ENCODE measurements around the gene GSG1L. TPM values are rescaled to one million over a fixed set of nuclear protein-coding genes. Genes with fewer than 3 reads are reported as not detected.
"Not testable (repeated sequence)": the region's sequence is repeated elsewhere in the genome, so short reads cannot be mapped to it uniquely, and the experiment has no call there.

Gene GSG1L
- total and polyA plus RNA-seq, 4 donors = not detected

DNA sequence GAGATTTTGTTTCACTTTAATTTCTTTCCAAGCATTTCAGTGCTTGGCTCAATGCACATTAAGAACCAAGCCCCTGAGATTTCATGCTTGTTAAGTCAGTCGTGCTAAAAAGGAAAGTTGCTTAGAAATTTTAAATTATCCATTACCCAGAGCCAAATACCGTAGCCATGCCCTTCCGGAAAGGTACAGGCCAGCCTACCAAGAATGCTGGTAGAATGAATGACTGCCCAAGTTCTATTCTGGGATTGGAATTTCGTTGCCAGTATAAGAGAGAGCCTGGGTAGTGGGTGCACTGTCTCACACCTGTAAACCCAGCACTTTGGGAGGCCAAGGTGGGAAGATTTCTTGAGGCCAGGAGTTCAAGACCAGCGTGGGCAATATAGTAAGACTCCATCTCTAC is 319.6 kb downstream of the GSG1L start:
- Histone ChIP-seq H3K4me1 (ENCODE audit: control insufficient read depth in 4 of 4, insufficient read depth in 4 of 4, low read length in 3 of 4) (no peaks in the 10 kb centered on the region), H3K36me3 (ENCODE audit: control insufficient read depth in 4 of 4, insufficient read depth in 3 of 4, low read depth in 1 of 4, low read length in 3 of 4) (peaks cover 0 to 3% (median 0%) of the 10 kb centered on the region in 4 donors), H3K9me3 (ENCODE audit: control insufficient read depth in 4 of 4, low read length in 3 of 4) (no peaks in the 10 kb centered on the region), H3K4me3 (ENCODE audit: low read depth in 1 of 3, low read length in 3 of 3) (no peak overlapping the region), H3K9ac (ENCODE audit: low read depth in 1 of 2, low read length in 2 of 2) (no peak overlapping the region), H3K27me3 (ENCODE audit: control insufficient read depth in 4 of 4, insufficient read depth in 4 of 4, low read length in 3 of 4) (no peaks in the 10 kb centered on the region), H3K27ac (ENCODE audit: low read depth in 1 of 2, low read length in 2 of 2) (no peak overlapping the region)
- DNase-seq (ENCODE audit: low spot score) = no peak
- TF ChIP-seq NR2F2 (IDR thresholded peaks at IDR 0.05) = no peak
- no peak for TF ChIP-seq FOXA2 (IDR thresholded peaks at IDR 0.05)
- no peak for TF ChIP-seq JUND (IDR thresholded peaks at IDR 0.05)
- TF ChIP-seq RAD21 (IDR thresholded peaks at IDR 0.05) = no peak
- no peak for TF ChIP-seq GABPA (IDR thresholded peaks at IDR 0.05 in 1 of 2, conservative IDR thresholded peaks at IDR 0.05 in 1 of 2)
- WGBS = 96% methylated on average over 5 of the region's 5 CpGs

- not testable (repeated sequence) for H3K36me3 ChIP-seq (ENCODE audit: control insufficient read depth in 4 of 4, insufficient read depth in 3 of 4, low read depth in 1 of 4, low read length in 3 of 4); H3K27me3 ChIP-seq (ENCODE audit: control insufficient read depth in 4 of 4, insufficient read depth in 4 of 4, low read length in 3 of 4)
- WGBS = 98% methylated on average over 3 of the region's 3 CpGs
Measured at GRCh38 chr16:27743001-27743400, 320.5 kb downstream of the GSG1L start.

DNA sequence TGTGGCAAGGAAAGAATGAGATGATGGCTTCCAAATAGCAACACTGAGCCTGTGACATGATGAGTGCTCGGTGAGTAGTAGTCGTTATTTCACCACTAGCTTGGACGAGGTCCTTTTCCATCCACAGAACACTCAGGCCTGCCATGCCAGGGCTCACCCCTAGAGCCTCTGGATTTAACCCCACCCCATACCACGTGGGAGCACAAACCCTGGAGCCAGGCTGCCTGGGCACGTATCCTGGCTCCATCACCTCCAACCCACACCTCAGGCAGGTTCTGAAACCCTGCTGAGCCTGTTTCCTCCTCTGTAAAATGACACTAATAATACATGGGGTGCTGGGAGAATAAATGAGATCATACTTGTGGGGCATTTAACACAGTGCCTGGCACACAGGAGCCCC is 321.2 kb downstream of the GSG1L start:
- H3K4me1 ChIP-seq (ENCODE audit: control insufficient read depth in 4 of 4, insufficient read depth in 4 of 4, low read length in 3 of 4) = no peaks in the 10 kb centered on the region
- H3K27me3 ChIP-seq (ENCODE audit: control insufficient read depth in 4 of 4, insufficient read depth in 4 of 4, low read length in 3 of 4) = no peaks in the 10 kb centered on the region
- H3K36me3 ChIP-seq (ENCODE audit: control insufficient read depth in 4 of 4, insufficient read depth in 3 of 4, low read depth in 1 of 4, low read length in 3 of 4) = peaks cover 0 to 3% (median 0%) of the 10 kb centered on the region in 4 donors
- no peak overlapping the region for H3K9ac ChIP-seq (ENCODE audit: low read depth in 1 of 2, low read length in 2 of 2)
- TF ChIP-seq, protein P1, sequence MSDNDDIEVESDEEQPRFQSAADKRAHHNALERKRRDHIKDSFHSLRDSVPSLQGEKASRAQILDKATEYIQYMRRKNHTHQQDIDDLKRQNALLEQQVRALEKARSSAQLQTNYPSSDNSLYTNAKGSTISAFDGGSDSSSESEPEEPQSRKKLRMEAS (IDR thresholded peaks at IDR 0.05) = no peak
- TF ChIP-seq SP1 (IDR thresholded peaks at IDR 0.05) = no peak
- TF ChIP-seq HNF4A (conservative IDR thresholded peaks at IDR 0.05) = no peak
- TF ChIP-seq, protein P2, sequence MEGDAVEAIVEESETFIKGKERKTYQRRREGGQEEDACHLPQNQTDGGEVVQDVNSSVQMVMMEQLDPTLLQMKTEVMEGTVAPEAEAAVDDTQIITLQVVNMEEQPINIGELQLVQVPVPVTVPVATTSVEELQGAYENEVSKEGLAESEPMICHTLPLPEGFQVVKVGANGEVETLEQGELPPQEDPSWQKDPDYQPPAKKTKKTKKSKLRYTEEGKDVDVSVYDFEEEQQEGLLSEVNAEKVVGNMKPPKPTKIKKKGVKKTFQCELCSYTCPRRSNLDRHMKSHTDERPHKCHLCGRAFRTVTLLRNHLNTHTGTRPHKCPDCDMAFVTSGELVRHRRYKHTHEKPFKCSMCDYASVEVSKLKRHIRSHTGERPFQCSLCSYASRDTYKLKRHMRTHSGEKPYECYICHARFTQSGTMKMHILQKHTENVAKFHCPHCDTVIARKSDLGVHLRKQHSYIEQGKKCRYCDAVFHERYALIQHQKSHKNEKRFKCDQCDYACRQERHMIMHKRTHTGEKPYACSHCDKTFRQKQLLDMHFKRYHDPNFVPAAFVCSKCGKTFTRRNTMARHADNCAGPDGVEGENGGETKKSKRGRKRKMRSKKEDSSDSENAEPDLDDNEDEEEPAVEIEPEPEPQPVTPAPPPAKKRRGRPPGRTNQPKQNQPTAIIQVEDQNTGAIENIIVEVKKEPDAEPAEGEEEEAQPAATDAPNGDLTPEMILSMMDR (IDR thresholded peaks at IDR 0.05; ENCODE audit: low read depth, low read length, missing input control) = no peak
- TF ChIP-seq YY1 (IDR thresholded peaks at IDR 0.05) = no peak
- no peak for TF ChIP-seq NR2F2 (IDR thresholded peaks at IDR 0.05)
- no peak for TF ChIP-seq FOXA2 (IDR thresholded peaks at IDR 0.05)
- TF ChIP-seq, protein P3, sequence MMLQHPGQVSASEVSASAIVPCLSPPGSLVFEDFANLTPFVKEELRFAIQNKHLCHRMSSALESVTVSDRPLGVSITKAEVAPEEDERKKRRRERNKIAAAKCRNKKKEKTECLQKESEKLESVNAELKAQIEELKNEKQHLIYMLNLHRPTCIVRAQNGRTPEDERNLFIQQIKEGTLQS (IDR thresholded peaks at IDR 0.05) = no peak
- no peak for TF ChIP-seq FOXA1 (IDR thresholded peaks at IDR 0.05)
- TF ChIP-seq RXRA (IDR thresholded peaks at IDR 0.05) = no peak
- no peak for TF ChIP-seq GABPA (IDR thresholded peaks at IDR 0.05 in 1 of 2, conservative IDR thresholded peaks at IDR 0.05 in 1 of 2)
- no peak for TF ChIP-seq TAF1 (conservative IDR thresholded peaks at IDR 0.05)
- no peak for TF ChIP-seq ZBTB33 (IDR thresholded peaks at IDR 0.05)
- no peak for TF ChIP-seq RAD21 (IDR thresholded peaks at IDR 0.05)
- TF ChIP-seq, protein P4, sequence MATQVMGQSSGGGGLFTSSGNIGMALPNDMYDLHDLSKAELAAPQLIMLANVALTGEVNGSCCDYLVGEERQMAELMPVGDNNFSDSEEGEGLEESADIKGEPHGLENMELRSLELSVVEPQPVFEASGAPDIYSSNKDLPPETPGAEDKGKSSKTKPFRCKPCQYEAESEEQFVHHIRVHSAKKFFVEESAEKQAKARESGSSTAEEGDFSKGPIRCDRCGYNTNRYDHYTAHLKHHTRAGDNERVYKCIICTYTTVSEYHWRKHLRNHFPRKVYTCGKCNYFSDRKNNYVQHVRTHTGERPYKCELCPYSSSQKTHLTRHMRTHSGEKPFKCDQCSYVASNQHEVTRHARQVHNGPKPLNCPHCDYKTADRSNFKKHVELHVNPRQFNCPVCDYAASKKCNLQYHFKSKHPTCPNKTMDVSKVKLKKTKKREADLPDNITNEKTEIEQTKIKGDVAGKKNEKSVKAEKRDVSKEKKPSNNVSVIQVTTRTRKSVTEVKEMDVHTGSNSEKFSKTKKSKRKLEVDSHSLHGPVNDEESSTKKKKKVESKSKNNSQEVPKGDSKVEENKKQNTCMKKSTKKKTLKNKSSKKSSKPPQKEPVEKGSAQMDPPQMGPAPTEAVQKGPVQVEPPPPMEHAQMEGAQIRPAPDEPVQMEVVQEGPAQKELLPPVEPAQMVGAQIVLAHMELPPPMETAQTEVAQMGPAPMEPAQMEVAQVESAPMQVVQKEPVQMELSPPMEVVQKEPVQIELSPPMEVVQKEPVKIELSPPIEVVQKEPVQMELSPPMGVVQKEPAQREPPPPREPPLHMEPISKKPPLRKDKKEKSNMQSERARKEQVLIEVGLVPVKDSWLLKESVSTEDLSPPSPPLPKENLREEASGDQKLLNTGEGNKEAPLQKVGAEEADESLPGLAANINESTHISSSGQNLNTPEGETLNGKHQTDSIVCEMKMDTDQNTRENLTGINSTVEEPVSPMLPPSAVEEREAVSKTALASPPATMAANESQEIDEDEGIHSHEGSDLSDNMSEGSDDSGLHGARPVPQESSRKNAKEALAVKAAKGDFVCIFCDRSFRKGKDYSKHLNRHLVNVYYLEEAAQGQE (IDR thresholded peaks at IDR 0.05) = no peak
- no peak overlapping the region for H3K27ac ChIP-seq (ENCODE audit: low read depth in 1 of 2, low read length in 2 of 2)
- no peaks in the 10 kb centered on the region for H3K9me3 ChIP-seq (ENCODE audit: control insufficient read depth in 4 of 4, low read length in 3 of 4)
- 86% methylated on average over 5 of the region's 5 CpGs for WGBS
- no peak overlapping the region for H3K4me3 ChIP-seq (ENCODE audit: low read depth in 1 of 3, low read length in 3 of 3)
- DNase-seq (ENCODE audit: low spot score) = no peak

More at GRCh38 chr16:27743001-27743400, 320.5 kb downstream of the GSG1L start:
- H3K4me3 ChIP-seq (ENCODE audit: low read depth in 1 of 3, low read length in 3 of 3); H3K4me1 ChIP-seq (ENCODE audit: control insufficient read depth in 4 of 4, insufficient read depth in 4 of 4, low read length in 3 of 4); H3K27ac ChIP-seq (ENCODE audit: low read depth in 1 of 2, low read length in 2 of 2); H3K9me3 ChIP-seq (ENCODE audit: control insufficient read depth in 4 of 4, low read length in 3 of 4); DNase-seq (ENCODE audit: low spot score); H3K9ac ChIP-seq (ENCODE audit: low read depth in 1 of 2, low read length in 2 of 2): not testable (repeated sequence)
